Measurements from ENCODE around the gene SNAI3. TPM values are rescaled to one million over a fixed set of nuclear protein-coding genes. Genes with fewer than 3 reads are reported as not detected.

SNAI3 gene
- total RNA-seq, 2 donors from 2014 or later = 0.77 to 2.1 TPM

DNA sequence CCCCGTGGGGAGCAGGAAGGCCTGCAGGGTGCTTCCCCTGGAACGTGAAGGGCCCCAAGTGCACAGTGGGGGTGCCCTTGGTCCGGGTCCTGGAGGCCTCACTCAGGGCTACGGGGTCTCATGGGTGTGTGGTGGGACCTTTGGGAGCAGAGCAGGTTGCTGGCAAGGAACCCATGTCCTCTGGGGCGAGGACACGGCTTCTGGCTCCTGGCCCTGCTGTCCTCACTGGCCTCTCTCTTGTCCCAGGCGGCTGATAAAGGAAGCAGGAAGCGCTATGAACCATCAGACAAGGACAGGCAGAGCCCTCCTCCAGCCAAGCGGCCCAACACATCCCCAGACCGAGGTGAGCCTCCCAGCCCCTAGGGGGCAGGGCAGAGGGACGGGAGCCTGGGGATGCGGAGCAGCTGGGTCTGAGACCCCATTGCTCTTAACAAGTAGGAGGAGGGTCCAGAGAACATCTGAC, 57.8 kb downstream of the SNAI3 start:
- no peaks in the 10 kb centered on the region for H3K27me3 ChIP-seq (ENCODE audit: control insufficient read depth, insufficient read depth, low read length, poor library complexity, severe bottlenecking)
- Mint-ChIP-seq H3K9me3 (no peaks in the 10 kb centered on the region), H3K27me3 (ENCODE audit: insufficient read depth) (no peaks in the 10 kb centered on the region), H3K4me3 (no peak overlapping the region), H3K36me3 (ENCODE audit: low read depth) (peaks cover 60% of the 10 kb centered on the region), H3K4me1 (no peaks in the 10 kb centered on the region), H3K27ac (peak overlapping the region; percentile 48)
- 82 to 84% methylated on average over 10 to 12 of the region's 12 CpGs for WGBS, 2 experiments (ENCODE audit: insufficient coverage in 1 of 2, insufficient read length in 1 of 2)
- DNase-seq = peak; percentile 93
- H3K4me1 ChIP-seq (ENCODE audit: control insufficient read depth, insufficient read depth, low read length) = peaks cover 8% of the 10 kb centered on the region
- no peak overlapping the region for H3K9ac ChIP-seq (ENCODE audit: extremely low read depth, low read length, poor library complexity, severe bottlenecking)
- peaks cover 62% of the 10 kb centered on the region for H3K36me3 ChIP-seq (ENCODE audit: control insufficient read depth, insufficient read depth, low read length)
- H3K4me3 ChIP-seq (ENCODE audit: low read length) = no peak overlapping the region
- no peak overlapping the region for H3K27ac ChIP-seq (ENCODE audit: low read depth, low read length)
- TF ChIP-seq, protein P1, sequence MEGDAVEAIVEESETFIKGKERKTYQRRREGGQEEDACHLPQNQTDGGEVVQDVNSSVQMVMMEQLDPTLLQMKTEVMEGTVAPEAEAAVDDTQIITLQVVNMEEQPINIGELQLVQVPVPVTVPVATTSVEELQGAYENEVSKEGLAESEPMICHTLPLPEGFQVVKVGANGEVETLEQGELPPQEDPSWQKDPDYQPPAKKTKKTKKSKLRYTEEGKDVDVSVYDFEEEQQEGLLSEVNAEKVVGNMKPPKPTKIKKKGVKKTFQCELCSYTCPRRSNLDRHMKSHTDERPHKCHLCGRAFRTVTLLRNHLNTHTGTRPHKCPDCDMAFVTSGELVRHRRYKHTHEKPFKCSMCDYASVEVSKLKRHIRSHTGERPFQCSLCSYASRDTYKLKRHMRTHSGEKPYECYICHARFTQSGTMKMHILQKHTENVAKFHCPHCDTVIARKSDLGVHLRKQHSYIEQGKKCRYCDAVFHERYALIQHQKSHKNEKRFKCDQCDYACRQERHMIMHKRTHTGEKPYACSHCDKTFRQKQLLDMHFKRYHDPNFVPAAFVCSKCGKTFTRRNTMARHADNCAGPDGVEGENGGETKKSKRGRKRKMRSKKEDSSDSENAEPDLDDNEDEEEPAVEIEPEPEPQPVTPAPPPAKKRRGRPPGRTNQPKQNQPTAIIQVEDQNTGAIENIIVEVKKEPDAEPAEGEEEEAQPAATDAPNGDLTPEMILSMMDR (conservative IDR thresholded peaks at IDR 0.05) = peak; percentile 84
- H3K9me3 ChIP-seq (ENCODE audit: control insufficient read depth, low read length) = no peaks in the 10 kb centered on the region

Small RNA genes lying within 50 kb of the gene (microRNA-seq; reads per million reads assigned to microRNA genes)
- not detected for gene MIR4722 (ENCODE audit: borderline microRNAs expressed)

Other genes with a start within 250 kb of the SNAI3 start
- 10 to 100 TPM; 18.1 to 21.5 TPM for gene ZFPM1, start 233.2 kb downstream of the SNAI3 start, total RNA-seq
- 10 to 100 TPM; 75.4 to 76.6 TPM for gene ZC3H18, start 116.1 kb downstream of the SNAI3 start, total RNA-seq
- gene IL17C, start 47.9 kb downstream of the SNAI3 start, total RNA-seq = not detected
- gene CYBA, start 35.5 kb downstream of the SNAI3 start, total RNA-seq = 100 to 1,000 TPM; 188 to 220 TPM
- 10 to 100 TPM; 79.8 to 81.4 TPM for gene MVD, start 23.4 kb downstream of the SNAI3 start, total RNA-seq
- 10 to 100 TPM; 24.2 to 27.2 TPM for gene RNF166, start 19.9 kb upstream of the SNAI3 start, total RNA-seq
- 10 to 100 TPM; 16.7 to 24.3 TPM for gene CTU2, start 20.0 kb upstream of the SNAI3 start, total RNA-seq
- gene PIEZO1, start 98.7 kb upstream of the SNAI3 start, total RNA-seq = 10 to 100 TPM; 84.1 to 97.0 TPM
- gene CDT1, start 117.3 kb upstream of the SNAI3 start, total RNA-seq = 10 to 100 TPM; 57.1 to 63.0 TPM
- gene APRT, start 125.4 kb upstream of the SNAI3 start, total RNA-seq = 100 to 1,000 TPM; 200 to 230 TPM
- gene GALNS, start 170.4 kb upstream of the SNAI3 start, total RNA-seq = 10 to 100 TPM; 32.2 to 39.6 TPM
- gene TRAPPC2L, start 170.6 kb upstream of the SNAI3 start, total RNA-seq = 100 to 1,000 TPM; 110 TPM
- gene PABPN1L, start 180.2 kb upstream of the SNAI3 start, total RNA-seq = not detected